ENCODE measurements around the gene THRB. TPM values are rescaled to one million over a fixed set of nuclear protein-coding genes. Genes with fewer than 3 reads are reported as not detected.

The THRB gene
- total RNA-seq, 1 experiment from 2014 or later = 9.7 TPM

- H3K36me3 ChIP-seq (ENCODE audit: low read depth) = no peaks in the 10 kb centered on the region
- H3K79me2 ChIP-seq (ENCODE audit: low read depth) = no peaks in the 10 kb centered on the region
- H3K27ac ChIP-seq = no peak overlapping the region
- no peaks in the 10 kb centered on the region for H3K9me3 ChIP-seq (ENCODE audit: insufficient read depth, low read depth)
- H4K20me1 ChIP-seq (ENCODE audit: insufficient read depth) = no peaks in the 10 kb centered on the region
- no peaks in the 10 kb centered on the region for H3K4me1 ChIP-seq (replicated peaks; ENCODE audit: insufficient read depth)
- no peaks in the 10 kb centered on the region for H3K27me3 ChIP-seq (ENCODE audit: insufficient read depth, low read depth)
- H3K4me3 ChIP-seq = no peak overlapping the region
- no peaks in the 10 kb centered on the region for H3K9me2 ChIP-seq (ENCODE audit: insufficient read depth)
- no TSS peak for BruUV-seq (replicated peaks)
- POLR2A ChIA-PET (ENCODE audit: unreplicated experiment) = no interaction called here
- TF ChIP-seq EZH2 (IDR thresholded peaks at IDR 0.05; ENCODE audit: low read depth) (no peak), CTCF (conservative IDR thresholded peaks at IDR 0.05) (no peak)
- CTCF ChIA-PET = no interaction called here
- H2AFZ ChIP-seq = no peak overlapping the region
- DNase-seq = no peak
- no peaks in the 10 kb centered on the region for H3F3A ChIP-seq (ENCODE audit: insufficient read depth, low read depth)
- H3K4me2 ChIP-seq = no peak overlapping the region
- intact Hi-C loops (cut with micrococcal nuclease; ENCODE audit: unreplicated experiment) = no loop called here
These were observed 57.3 kb downstream of the THRB start for GRCh38 chr3:24437326-24437725.

GRCh38 chr3:24435584-24435983, 59.1 kb downstream of the THRB start:
- intact Hi-C loops (cut with micrococcal nuclease; ENCODE audit: unreplicated experiment) = no loop called here
- Histone ChIP-seq H3K9me2 (ENCODE audit: insufficient read depth) (no peaks in the 10 kb centered on the region), H3K4me3 (no peak overlapping the region), H3K36me3 (ENCODE audit: low read depth) (no peaks in the 10 kb centered on the region), H3K27me3 (ENCODE audit: insufficient read depth, low read depth) (no peaks in the 10 kb centered on the region), H3K27ac (no peak overlapping the region), H4K20me1 (ENCODE audit: insufficient read depth) (no peaks in the 10 kb centered on the region), H3F3A (ENCODE audit: insufficient read depth, low read depth) (no peaks in the 10 kb centered on the region), H2AFZ (no peak overlapping the region), H3K4me2 (no peak overlapping the region), H3K79me2 (ENCODE audit: low read depth) (no peaks in the 10 kb centered on the region), H3K4me1 (replicated peaks; ENCODE audit: insufficient read depth) (no peaks in the 10 kb centered on the region), H3K9me3 (ENCODE audit: insufficient read depth, low read depth) (no peaks in the 10 kb centered on the region)
- ChIA-PET CTCF (no interaction called here), POLR2A (ENCODE audit: unreplicated experiment) (no interaction called here)
- TF ChIP-seq CTCF (conservative IDR thresholded peaks at IDR 0.05) (no peak), EZH2 (IDR thresholded peaks at IDR 0.05; ENCODE audit: low read depth) (no peak)
- no peak for DNase-seq
- no TSS peak for BruUV-seq (replicated peaks)

- no peak for TF ChIP-seq EZH2 (IDR thresholded peaks at IDR 0.05; ENCODE audit: low read depth)
- TF ChIP-seq CTCF (conservative IDR thresholded peaks at IDR 0.05) = no peak
- no peaks in the 10 kb centered on the region for H4K20me1 ChIP-seq (ENCODE audit: insufficient read depth)
- no peak for DNase-seq
- H3K9me2 ChIP-seq (ENCODE audit: insufficient read depth) = no peaks in the 10 kb centered on the region
- H3F3A ChIP-seq (ENCODE audit: insufficient read depth, low read depth) = no peaks in the 10 kb centered on the region
- ChIA-PET POLR2A (ENCODE audit: unreplicated experiment) (no interaction called here), CTCF (no interaction called here)
- no TSS peak for BruUV-seq (replicated peaks)
- H3K79me2 ChIP-seq (ENCODE audit: low read depth) = no peaks in the 10 kb centered on the region
- H3K4me2 ChIP-seq = no peak overlapping the region
- H3K36me3 ChIP-seq (ENCODE audit: low read depth) = no peaks in the 10 kb centered on the region
- no peak overlapping the region for H2AFZ ChIP-seq
- intact Hi-C loops (cut with micrococcal nuclease; ENCODE audit: unreplicated experiment) = no loop called here
- no peaks in the 10 kb centered on the region for H3K9me3 ChIP-seq (ENCODE audit: insufficient read depth, low read depth)
- no peak overlapping the region for H3K27ac ChIP-seq
- no peak overlapping the region for H3K4me3 ChIP-seq
- H3K4me1 ChIP-seq (replicated peaks; ENCODE audit: insufficient read depth) = no peaks in the 10 kb centered on the region
- H3K27me3 ChIP-seq (ENCODE audit: insufficient read depth, low read depth) = no peaks in the 10 kb centered on the region
These were observed 60.0 kb downstream of the THRB start for GRCh38 chr3:24434651-24435050.
